ENCODE measurements around the gene IL1R1. TPM values are rescaled to one million over a fixed set of nuclear protein-coding genes. Genes with fewer than 3 reads are reported as not detected.
A peak's percentile ranks its signal among the peaks of the same experiment; 100 is the strongest.

IL1R1 gene
- polyA plus RNA-seq, 10 donors, result 8.8 to 14.8 (median 12.2) TPM

DNA sequence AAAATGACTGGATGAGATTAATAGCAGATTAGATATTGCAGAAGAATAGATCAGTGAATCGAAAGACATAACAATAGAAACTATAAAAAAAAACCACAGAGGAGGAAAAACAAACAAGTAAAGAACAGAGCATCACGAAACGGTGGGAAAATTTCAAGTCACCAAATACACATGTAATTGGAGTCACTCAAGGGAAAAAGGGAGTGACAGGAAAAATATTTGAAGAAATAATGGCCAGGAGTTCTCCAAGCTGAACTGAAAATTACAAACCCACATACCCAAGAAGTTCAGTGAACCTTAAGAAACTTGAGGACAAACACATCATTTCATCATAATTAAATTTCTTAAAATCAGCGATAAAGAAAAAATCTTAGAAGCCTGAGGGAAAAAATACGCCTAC is 11.0 kb upstream of the IL1R1 start:
- DNase-seq, result no peak

- DNase-seq, result no peak
Measured at GRCh38 chr2:102137138-102137537, 5.4 kb upstream of the IL1R1 start.

DNA sequence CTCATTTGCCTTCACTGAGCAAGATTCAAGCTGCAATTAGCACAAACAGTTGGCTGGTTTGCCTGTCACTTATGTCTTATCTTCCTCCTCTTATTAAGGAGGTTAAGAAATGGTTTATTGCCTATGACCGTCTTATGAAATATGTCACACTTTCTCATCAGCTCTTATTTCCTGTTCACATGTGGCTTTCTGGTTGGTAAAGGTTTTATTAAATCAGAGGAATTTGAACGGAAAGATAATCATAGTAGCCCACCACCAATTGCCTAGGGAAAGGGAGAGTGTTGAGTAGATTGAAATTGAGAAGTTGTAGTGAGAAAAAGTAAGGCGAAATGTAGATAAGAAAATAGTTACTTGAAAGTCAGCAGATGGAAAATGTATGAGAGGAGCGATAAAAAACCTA is 4.2 kb upstream of the IL1R1 start:
- DNase-seq, result no peak

GRCh38 chr2:102139851-102140250 is 2.7 kb upstream of the IL1R1 start:
- no peak for DNase-seq

- DNase-seq, result no peak
Measured at GRCh38 chr2:102140377-102140776, 2.2 kb upstream of the IL1R1 start.

DNA sequence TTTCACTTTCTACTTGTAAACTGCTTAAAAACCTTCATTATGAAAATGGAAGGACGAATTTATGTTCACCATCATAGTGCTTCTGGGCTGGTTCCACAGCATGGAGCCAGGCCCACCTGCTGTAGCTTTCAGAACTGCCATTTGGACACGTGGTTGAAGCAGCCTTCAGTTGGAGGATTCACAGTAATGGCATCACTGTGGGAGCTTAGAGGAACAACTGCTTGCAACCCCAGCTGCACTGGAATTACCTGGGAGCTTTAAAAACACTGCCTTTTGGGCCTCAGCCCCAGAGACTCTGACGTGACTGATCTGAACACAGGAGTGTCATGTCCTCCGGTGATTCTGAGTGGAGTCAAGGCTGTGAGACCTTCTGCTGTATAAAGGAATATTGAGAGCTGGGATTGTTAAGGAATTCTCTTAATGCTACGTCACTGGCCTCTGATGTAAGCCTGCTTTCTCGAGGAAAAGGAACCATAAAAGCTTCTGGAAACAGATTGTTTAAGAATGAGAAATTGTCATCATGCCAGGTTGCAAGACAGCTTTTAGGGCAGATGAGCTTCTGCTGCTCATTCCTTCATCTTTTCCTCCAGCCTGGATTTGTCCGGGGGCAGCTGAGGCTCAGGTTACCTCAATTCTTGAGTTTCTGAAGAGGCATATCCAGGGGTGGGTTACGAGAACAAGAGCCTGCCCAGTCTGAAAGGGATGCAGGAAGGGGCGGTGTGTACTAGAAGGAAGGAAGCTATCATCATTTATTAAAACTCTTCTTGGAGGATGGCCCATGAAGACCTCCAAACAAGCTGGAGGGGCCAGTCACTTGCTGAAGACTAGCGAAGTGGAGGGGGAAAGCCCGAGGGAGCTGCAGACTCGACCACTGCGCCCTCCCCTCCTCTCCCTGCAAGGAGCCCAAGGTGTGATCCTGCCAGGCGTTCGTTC is 1.3 kb upstream of the IL1R1 start:
- peak; percentile 62 to 85 (median 84) for DNase-seq

GRCh38 chr2:102142829-102143449 is 393 bp downstream of the IL1R1 start:
- DNase-seq, result peak in 2 of 3 donors; percentile 28 to 73

DNA sequence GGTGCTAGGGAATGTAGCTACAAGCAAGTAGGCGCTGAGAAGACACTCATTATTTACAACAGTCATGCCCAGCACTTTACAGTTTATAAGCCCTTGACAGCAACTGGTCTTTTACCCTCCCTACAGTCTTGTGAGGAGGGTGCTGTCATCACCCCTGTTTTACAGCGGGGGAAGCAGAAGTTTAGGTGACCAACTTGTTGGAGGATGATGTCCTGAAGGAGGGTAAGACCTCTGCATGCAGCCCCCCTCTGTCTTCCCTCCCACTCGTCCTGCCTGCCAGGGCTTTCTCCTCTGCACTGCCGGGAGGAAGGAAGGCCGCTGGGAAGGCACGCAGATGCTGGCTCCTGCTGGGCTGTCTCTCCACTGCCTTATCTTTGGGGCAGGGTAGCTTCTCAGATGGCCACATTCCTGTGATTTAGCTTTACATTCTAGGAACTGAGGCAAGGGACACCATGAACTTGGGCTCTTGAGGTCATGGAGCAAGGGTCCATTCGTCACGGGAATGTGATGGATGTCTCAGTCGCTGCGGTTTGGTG is 972 bp downstream of the IL1R1 start:
- peak in 2 of 3 donors; percentile 37 to 71 for DNase-seq

DNA sequence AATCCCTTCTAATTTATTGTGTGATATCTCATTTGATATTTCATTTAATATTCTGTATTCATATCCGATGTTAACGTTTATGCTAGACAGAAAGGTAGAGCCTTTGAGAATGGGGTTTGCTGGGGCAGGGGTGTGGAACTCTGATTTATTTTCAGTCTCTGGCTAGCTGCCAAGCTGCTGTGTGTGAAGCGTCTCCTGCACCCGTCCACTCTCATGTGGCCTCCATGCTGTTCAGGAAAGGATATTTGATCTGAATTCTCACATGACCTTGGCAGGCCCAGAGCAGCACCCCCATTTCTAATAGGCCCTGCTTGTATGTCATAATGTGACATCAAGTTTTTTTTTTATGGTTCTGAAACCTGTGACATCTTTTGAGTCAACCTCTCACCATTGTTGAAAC is 1.6 kb downstream of the IL1R1 start:
- peak in 1 of 3 donors; percentile 36 for DNase-seq

DNA sequence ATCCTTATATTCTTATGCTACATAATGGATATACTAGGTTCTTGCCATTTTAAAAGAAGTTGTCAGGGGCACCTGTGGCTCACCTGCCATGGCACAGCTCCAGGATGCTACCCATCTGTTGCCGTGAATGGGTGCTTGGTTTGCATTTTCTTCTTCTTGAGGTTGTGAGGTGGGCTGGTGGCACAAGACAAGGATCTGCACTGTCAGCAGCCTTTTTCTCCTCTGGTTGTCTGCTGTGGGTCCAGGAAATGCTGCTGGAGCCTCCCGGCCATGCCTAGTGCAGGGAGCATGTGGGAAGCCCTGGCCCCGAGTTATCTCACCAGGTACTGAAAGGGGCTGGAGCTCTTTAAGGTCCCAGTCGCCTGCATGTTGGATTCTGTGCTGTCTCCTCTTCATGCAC is 2.6 kb downstream of the IL1R1 start:
- no peak for DNase-seq

GRCh38 chr2:102145934-102146333 is 3.4 kb downstream of the IL1R1 start:
- no peak for DNase-seq

- DNase-seq, result no peak
Measured at GRCh38 chr2:102147935-102148334, 5.4 kb downstream of the IL1R1 start.

GRCh38 chr2:102149243-102149642 is 6.7 kb downstream of the IL1R1 start:
- DNase-seq, result no peak

DNA sequence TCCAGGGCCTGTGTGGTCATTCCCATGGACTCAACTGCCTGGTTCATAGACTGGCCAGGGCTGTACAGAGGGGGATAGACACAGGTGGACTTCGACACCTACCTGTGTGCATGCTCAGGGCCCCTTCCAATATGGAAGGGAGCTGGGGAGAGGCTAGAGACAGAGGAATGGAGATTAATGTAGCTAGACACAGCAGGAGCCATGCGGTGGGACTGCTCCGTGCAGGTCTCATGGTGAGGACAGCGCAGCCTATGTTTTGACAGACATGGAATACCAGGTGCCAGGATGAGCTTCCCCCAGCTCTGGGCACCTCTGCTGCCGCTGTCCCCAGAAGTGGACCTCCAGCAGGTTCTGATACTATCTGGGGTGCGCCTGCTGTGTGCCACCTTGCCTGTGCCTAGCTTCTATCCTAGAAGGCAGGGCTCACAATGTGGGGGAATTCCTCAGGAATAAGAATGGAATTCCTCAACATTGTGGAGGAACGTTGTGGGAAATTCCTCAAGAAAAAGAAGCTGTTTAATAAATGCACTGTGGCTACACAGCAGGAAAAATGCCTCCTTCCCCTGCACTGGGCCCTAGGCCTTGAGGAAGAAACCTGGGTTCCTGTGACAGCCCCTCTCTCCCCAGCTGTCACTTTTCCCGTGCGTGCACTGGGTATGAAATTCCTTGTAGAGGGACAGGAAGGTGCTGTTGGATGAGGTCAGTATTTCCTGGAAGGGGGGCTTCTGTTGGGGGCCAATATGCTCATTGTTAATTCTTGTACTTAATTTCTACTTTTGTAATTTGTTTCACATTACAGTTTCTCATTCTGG is 7.3 kb downstream of the IL1R1 start:
- no peak for DNase-seq

GRCh38 chr2:102154364-102154763 is 11.8 kb downstream of the IL1R1 start:
- DNase-seq, result no peak

DNA sequence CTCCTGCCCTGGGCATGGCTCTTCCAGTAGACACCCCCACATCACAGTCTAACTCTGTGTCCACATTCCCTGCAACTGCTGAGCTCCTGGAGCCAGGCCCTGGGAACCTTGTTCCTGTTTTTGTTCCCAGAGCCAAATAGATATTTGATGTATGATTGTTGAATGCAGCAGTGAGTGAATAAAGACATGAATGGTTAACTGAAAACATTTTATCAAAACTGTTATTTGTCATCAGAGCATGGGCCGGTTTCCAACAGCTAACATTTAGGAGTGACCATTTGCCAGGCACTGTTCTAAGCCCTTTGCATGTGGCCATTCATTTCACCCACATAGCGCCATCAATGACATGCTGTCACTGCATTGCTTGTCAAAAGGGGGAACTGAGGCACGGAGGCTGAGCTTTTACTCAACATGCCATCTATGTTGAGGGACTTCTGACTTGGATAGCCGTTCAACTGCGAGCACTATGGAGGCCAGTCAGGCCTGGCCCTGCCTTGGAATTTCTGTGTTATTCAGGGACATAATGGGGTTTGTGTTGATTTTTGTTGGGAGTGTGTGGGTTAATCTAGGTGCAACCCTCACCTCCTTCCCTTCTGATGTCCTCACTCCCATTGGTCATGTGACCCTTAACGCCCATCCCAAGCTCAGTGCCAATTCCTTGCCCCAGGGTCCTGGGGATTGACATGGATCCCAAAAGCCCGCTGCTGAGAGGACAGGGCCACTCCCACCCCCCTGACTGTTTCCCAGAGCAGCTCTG is 12.6 kb downstream of the IL1R1 start:
- DNase-seq, result no peak

GRCh38 chr2:102155703-102156515 is 13.4 kb downstream of the IL1R1 start:
- no peak for DNase-seq

- no peak for DNase-seq
Measured at GRCh38 chr2:102158011-102158755, 15.6 kb downstream of the IL1R1 start.

- no peak for DNase-seq
Measured at GRCh38 chr2:102159295-102159694, 16.7 kb downstream of the IL1R1 start.
